ENCODE results near the gene RAMP1. TPM values are rescaled to one million over a fixed set of nuclear protein-coding genes. Genes with fewer than 3 reads are reported as not detected.

The RAMP1 gene
- total and polyA plus RNA-seq, 2 donors (not counting 1 experiment from before 2014, with no cell fraction given): 3.3 to 16.0 TPM

- H3K4me1 ChIP-seq (ENCODE audit: control insufficient read depth, extremely low read depth, insufficient read depth, low read length): peaks cover 5% of the 10 kb centered on the region
- H3K9ac ChIP-seq (ENCODE audit: insufficient read depth, low read length): no peak overlapping the region
- H3K36me3 ChIP-seq (ENCODE audit: control insufficient read depth, insufficient read depth, low read length): no peaks in the 10 kb centered on the region
- TF ChIP-seq CTCF (conservative IDR thresholded peaks at IDR 0.05 in 1 of 2, IDR thresholded peaks at IDR 0.05 in 1 of 2; ENCODE audit: low read depth in 1 of 2, low read length in 2 of 2) (no peak), EZH2 (IDR thresholded peaks at IDR 0.05; ENCODE audit: low read length, missing control alignments) (no peak)
- H3K79me2 ChIP-seq (ENCODE audit: control insufficient read depth, insufficient read depth, low read length): no peaks in the 10 kb centered on the region
- no peak overlapping the region for H3K4me3 ChIP-seq (replicated peaks in 1 of 4; ENCODE audit: control extremely low read depth in 1 of 4, insufficient read depth in 1 of 4, low read depth in 3 of 4, low read length in 4 of 4)
- H3K9me3 ChIP-seq (ENCODE audit: control insufficient read depth, insufficient read depth, low read depth, low read length): no peaks in the 10 kb centered on the region
- peak; percentile 84 to 91 for DNase-seq (ENCODE audit: low read depth in 2 of 2)
- no peaks in the 10 kb centered on the region for H4K20me1 ChIP-seq (ENCODE audit: control insufficient read depth, extremely low read depth, insufficient read depth, low read length)
- no peak overlapping the region for H3K27ac ChIP-seq (ENCODE audit: insufficient read depth, low read length)
- H3K4me2 ChIP-seq (ENCODE audit: extremely low read depth, insufficient read depth, low read length): no peak overlapping the region
- H2AFZ ChIP-seq (ENCODE audit: low read length): no peak overlapping the region
- no peaks in the 10 kb centered on the region for H3K27me3 ChIP-seq (ENCODE audit: control insufficient read depth, insufficient read depth, low read length)
Measured at GRCh38 chr2:237886685-237887481, 27.5 kb downstream of the RAMP1 start.

GRCh38 chr2:237888389-237888788 lies 29.0 kb downstream of the RAMP1 start:
- peak overlapping the region; percentile 9 for H3K27ac ChIP-seq (ENCODE audit: insufficient read depth, low read length)
- peaks cover 5% of the 10 kb centered on the region for H3K4me1 ChIP-seq (ENCODE audit: control insufficient read depth, extremely low read depth, insufficient read depth, low read length)
- H3K36me3 ChIP-seq (ENCODE audit: control insufficient read depth, insufficient read depth, low read length): no peaks in the 10 kb centered on the region
- H3K9ac ChIP-seq (ENCODE audit: insufficient read depth, low read length): no peak overlapping the region
- H3K27me3 ChIP-seq (ENCODE audit: control insufficient read depth, insufficient read depth, low read length): no peaks in the 10 kb centered on the region
- no peaks in the 10 kb centered on the region for H3K79me2 ChIP-seq (ENCODE audit: control insufficient read depth, insufficient read depth, low read length)
- no peak overlapping the region for H3K4me3 ChIP-seq (replicated peaks in 1 of 4; ENCODE audit: control extremely low read depth in 1 of 4, insufficient read depth in 1 of 4, low read depth in 3 of 4, low read length in 4 of 4)
- H3K4me2 ChIP-seq (ENCODE audit: extremely low read depth, insufficient read depth, low read length): peak overlapping the region; percentile 63
- no peak for TF ChIP-seq CTCF (conservative IDR thresholded peaks at IDR 0.05 in 1 of 2, IDR thresholded peaks at IDR 0.05 in 1 of 2; ENCODE audit: low read depth in 1 of 2, low read length in 2 of 2)
- TF ChIP-seq EZH2 (IDR thresholded peaks at IDR 0.05; ENCODE audit: low read length, missing control alignments): no peak
- H3K9me3 ChIP-seq (ENCODE audit: control insufficient read depth, insufficient read depth, low read depth, low read length): no peaks in the 10 kb centered on the region
- H2AFZ ChIP-seq (ENCODE audit: low read length): no peak overlapping the region
- peak; percentile 75 to 93 for DNase-seq (ENCODE audit: low read depth in 2 of 2)
- H4K20me1 ChIP-seq (ENCODE audit: control insufficient read depth, extremely low read depth, insufficient read depth, low read length): no peaks in the 10 kb centered on the region

GRCh38 chr2:237889016-237889415 lies 29.6 kb downstream of the RAMP1 start:
- no peaks in the 10 kb centered on the region for H3K79me2 ChIP-seq (ENCODE audit: control insufficient read depth, insufficient read depth, low read length)
- no peak overlapping the region for H2AFZ ChIP-seq (ENCODE audit: low read length)
- H3K4me3 ChIP-seq (replicated peaks in 1 of 4; ENCODE audit: control extremely low read depth in 1 of 4, insufficient read depth in 1 of 4, low read depth in 3 of 4, low read length in 4 of 4): no peak overlapping the region
- no peak for DNase-seq (ENCODE audit: low read depth in 2 of 2)
- H3K27me3 ChIP-seq (ENCODE audit: control insufficient read depth, insufficient read depth, low read length): no peaks in the 10 kb centered on the region
- no peak overlapping the region for H3K9ac ChIP-seq (ENCODE audit: insufficient read depth, low read length)
- TF ChIP-seq EZH2 (IDR thresholded peaks at IDR 0.05; ENCODE audit: low read length, missing control alignments) (no peak), CTCF (conservative IDR thresholded peaks at IDR 0.05 in 1 of 2, IDR thresholded peaks at IDR 0.05 in 1 of 2; ENCODE audit: low read depth in 1 of 2, low read length in 2 of 2) (no peak)
- H4K20me1 ChIP-seq (ENCODE audit: control insufficient read depth, extremely low read depth, insufficient read depth, low read length): no peaks in the 10 kb centered on the region
- H3K27ac ChIP-seq (ENCODE audit: insufficient read depth, low read length): no peak overlapping the region
- H3K36me3 ChIP-seq (ENCODE audit: control insufficient read depth, insufficient read depth, low read length): no peaks in the 10 kb centered on the region
- H3K4me1 ChIP-seq (ENCODE audit: control insufficient read depth, extremely low read depth, insufficient read depth, low read length): peaks cover 5% of the 10 kb centered on the region
- H3K4me2 ChIP-seq (ENCODE audit: extremely low read depth, insufficient read depth, low read length): no peak overlapping the region
- H3K9me3 ChIP-seq (ENCODE audit: control insufficient read depth, insufficient read depth, low read depth, low read length): no peaks in the 10 kb centered on the region

Measured in fibroblast of lung (primary cell).